Measurements from ENCODE around the gene GALNT9. TPM values are rescaled to one million over a fixed set of nuclear protein-coding genes. Genes with fewer than 3 reads are reported as not detected.

The GALNT9 gene
- polyA plus RNA-seq, 2 of the 4 experiments (the other 2 are of a cell fraction): 0.66 to 2.8 TPM

DNA sequence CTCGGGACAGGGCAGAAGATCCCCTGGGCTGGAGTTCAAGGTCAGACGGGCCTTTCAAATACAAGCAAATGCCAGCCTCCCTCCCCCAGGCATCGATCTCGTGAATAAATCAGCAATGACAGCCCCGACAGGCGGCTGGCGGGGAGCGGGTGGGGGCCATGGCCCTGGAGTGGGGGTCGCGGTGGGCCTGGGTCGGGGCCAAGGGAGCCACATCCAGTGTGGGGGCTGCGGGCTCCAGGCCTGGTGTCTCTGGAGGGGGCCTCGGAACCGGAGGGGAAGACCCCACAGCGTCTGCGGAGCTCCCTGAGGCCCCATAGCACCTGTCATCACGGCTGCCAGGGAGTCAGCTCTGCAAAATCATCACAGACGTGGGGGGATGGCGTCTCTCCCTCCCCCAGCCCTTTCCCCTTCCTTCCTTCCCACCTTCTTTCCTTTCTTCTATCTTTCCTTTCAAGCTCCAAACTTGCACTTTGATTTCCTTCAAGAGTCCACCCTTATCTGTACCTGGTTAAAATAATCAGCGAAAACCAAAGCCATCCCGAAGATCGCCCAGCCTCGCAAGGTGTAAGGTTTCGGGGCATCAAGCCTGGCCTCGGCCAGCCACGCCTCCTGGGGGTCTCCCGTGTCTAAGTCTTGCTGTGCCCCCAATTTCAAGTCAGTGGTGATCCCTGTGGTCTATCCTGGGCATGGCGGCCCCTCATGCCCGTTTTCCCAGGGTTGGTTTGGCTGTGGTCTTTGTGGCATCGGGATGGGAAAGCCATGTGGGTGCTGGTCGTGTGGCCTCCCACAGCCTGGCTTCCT, 93.1 kb downstream of the GALNT9 start:
- H3K27ac ChIP-seq: no peak overlapping the region
- H3K4me3 ChIP-seq: no peak overlapping the region
- ATAC-seq (peak in 1 of 2 experiments; percentile 16; a peak in 4 of 6 replicates), FAIRE-seq (no peak), DNase-seq (ENCODE audit: low read depth in 1 of 2, low spot score in 1 of 2) (no peak)
- H3K9me3 ChIP-seq: no peaks in the 10 kb centered on the region
- POLR2A ChIA-PET: no interaction called here
- no peaks in the 10 kb centered on the region for H3K4me1 ChIP-seq
- CTCF ChIA-PET: interaction anchor here (1.3 kb wide), 1 partner anchor 179 kb away, joined by 4 read pairs; no protein-coding TSS in a partner anchor
- TF ChIP-seq MAFK (IDR thresholded peaks at IDR 0.05; ENCODE audit: partially characterized antibody) (no peak), POLR2AphosphoS2 (conservative IDR thresholded peaks at IDR 0.05; ENCODE audit: low read length) (no peak), JUNB (IDR thresholded peaks at IDR 0.05) (no peak), TFCP2L1 (CRISPR knock-in tag; IDR thresholded peaks at IDR 0.05) (no peak), ZNF302 (CRISPR knock-in tag; IDR thresholded peaks at IDR 0.05) (no peak), ZC3H11A (IDR thresholded peaks at IDR 0.05) (no peak), FOSB (CRISPR knock-in tag; IDR thresholded peaks at IDR 0.05) (no peak)
- TF ChIP-seq, protein P1, sequence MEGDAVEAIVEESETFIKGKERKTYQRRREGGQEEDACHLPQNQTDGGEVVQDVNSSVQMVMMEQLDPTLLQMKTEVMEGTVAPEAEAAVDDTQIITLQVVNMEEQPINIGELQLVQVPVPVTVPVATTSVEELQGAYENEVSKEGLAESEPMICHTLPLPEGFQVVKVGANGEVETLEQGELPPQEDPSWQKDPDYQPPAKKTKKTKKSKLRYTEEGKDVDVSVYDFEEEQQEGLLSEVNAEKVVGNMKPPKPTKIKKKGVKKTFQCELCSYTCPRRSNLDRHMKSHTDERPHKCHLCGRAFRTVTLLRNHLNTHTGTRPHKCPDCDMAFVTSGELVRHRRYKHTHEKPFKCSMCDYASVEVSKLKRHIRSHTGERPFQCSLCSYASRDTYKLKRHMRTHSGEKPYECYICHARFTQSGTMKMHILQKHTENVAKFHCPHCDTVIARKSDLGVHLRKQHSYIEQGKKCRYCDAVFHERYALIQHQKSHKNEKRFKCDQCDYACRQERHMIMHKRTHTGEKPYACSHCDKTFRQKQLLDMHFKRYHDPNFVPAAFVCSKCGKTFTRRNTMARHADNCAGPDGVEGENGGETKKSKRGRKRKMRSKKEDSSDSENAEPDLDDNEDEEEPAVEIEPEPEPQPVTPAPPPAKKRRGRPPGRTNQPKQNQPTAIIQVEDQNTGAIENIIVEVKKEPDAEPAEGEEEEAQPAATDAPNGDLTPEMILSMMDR (IDR thresholded peaks at IDR 0.05): no peak
- WGBS (ENCODE audit: missing lambda C conversion rate): 42% methylated on average over 28 of the region's 31 CpGs
- H3K4me2 ChIP-seq: no peak overlapping the region

DNA sequence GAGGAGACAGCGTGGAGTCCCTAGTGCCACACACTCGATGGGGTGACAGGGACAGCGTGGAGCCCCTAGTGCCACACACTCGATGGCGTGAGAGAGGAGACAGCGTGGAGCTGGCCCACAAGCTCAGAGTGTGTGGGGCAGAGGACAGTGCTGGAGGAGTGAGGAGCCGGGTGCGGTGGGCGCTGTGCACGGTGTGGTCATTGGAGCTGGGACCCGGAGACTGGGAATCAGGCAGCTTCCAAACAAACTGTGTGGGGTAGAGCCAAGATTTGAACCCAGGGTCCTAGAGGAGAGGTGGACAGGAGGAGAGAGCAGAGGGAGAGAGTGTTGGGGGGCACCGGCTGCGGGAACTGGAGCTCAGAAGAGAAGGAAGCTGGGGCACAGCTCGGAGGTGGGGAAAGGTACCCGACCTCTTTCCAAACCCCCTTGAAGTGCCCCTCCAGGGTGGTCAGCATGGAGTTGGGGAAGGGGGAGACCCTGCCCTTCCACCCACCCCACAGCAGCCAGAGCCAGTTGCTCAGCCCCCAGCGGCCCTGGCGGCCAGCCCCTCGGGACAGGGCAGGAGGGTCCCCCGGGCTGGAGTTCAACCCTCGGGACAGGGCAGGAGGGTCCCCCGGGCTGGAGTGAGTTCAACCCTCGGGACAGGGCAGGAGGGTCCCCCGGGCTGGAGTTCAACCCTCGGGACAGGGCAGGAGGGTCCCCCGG, 94.1 kb downstream of the GALNT9 start:
- no peaks in the 10 kb centered on the region for H3K4me1 ChIP-seq
- no peak overlapping the region for H3K4me3 ChIP-seq
- 61% methylated on average over 17 of the region's 25 CpGs for WGBS (ENCODE audit: missing lambda C conversion rate)
- no peaks in the 10 kb centered on the region for H3K9me3 ChIP-seq
- H3K4me2 ChIP-seq: no peak overlapping the region
- FAIRE-seq: no peak
- no peak overlapping the region for H3K27ac ChIP-seq
- DNase-seq (ENCODE audit: low read depth in 1 of 2, low spot score in 1 of 2): no peak
- ATAC-seq: no peak
- CTCF ChIA-PET: interaction anchor here (0.5 to 1.1 kb wide), 2 partner anchors 15 to 953 kb away, joined by 3 to 4 read pairs; no protein-coding TSS in a partner anchor
- POLR2A ChIA-PET: no interaction called here
- TF ChIP-seq SMC3 (IDR thresholded peaks at IDR 0.05) (no peak), MYC (IDR thresholded peaks at IDR 0.05; ENCODE audit: borderline replicate concordance, low read length) (no peak), TP53 (CRISPR knock-in tag; IDR thresholded peaks at IDR 0.05) (no peak), SREBF2 (IDR thresholded peaks at IDR 0.05) (no peak), PHF8 (IDR thresholded peaks at IDR 0.05; ENCODE audit: borderline replicate concordance, low read depth) (no peak), GATA3 (IDR thresholded peaks at IDR 0.05; ENCODE audit: borderline replicate concordance) (no peak), HOXB5 (CRISPR knock-in tag; IDR thresholded peaks at IDR 0.05) (no peak), KDM5A (IDR thresholded peaks at IDR 0.05) (no peak), CEBPB (IDR thresholded peaks at IDR 0.05) (no peak), EHF (CRISPR knock-in tag; IDR thresholded peaks at IDR 0.05) (no peak), FOSL2 (IDR thresholded peaks at IDR 0.05) (no peak), FOSL2 (CRISPR knock-in tag; IDR thresholded peaks at IDR 0.05) (no peak), FOSB (CRISPR knock-in tag; IDR thresholded peaks at IDR 0.05) (no peak), CBX8 (IDR thresholded peaks at IDR 0.05) (no peak), FOXS1 (CRISPR knock-in tag; IDR thresholded peaks at IDR 0.05) (no peak), MAZ (IDR thresholded peaks at IDR 0.05; ENCODE audit: borderline replicate concordance, low read depth, low read length) (no peak), POLR2AphosphoS2 (conservative IDR thresholded peaks at IDR 0.05; ENCODE audit: low read length) (no peak), MAFK (IDR thresholded peaks at IDR 0.05; ENCODE audit: partially characterized antibody) (no peak)
- TF ChIP-seq, protein P2, sequence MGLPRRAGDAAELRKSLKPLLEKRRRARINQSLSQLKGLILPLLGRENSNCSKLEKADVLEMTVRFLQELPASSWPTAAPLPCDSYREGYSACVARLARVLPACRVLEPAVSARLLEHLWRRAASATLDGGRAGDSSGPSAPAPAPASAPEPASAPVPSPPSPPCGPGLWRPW (IDR thresholded peaks at IDR 0.05): no peak
- TF ChIP-seq, protein P1 (IDR thresholded peaks at IDR 0.05): no peak
- TF ChIP-seq, protein P3, sequence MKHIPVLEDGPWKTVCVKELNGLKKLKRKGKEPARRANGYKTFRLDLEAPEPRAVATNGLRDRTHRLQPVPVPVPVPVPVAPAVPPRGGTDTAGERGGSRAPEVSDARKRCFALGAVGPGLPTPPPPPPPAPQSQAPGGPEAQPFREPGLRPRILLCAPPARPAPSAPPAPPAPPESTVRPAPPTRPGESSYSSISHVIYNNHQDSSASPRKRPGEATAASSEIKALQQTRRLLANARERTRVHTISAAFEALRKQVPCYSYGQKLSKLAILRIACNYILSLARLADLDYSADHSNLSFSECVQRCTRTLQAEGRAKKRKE (CRISPR knock-in tag; IDR thresholded peaks at IDR 0.05; ENCODE audit: low read depth): no peak

All from A549 (cell line).